ENCODE data around the gene TFF3. TPM values are rescaled to one million over a fixed set of nuclear protein-coding genes. Genes with fewer than 3 reads are reported as not detected.

TFF3 gene
- total RNA-seq, 1 donor = not detected

DNA sequence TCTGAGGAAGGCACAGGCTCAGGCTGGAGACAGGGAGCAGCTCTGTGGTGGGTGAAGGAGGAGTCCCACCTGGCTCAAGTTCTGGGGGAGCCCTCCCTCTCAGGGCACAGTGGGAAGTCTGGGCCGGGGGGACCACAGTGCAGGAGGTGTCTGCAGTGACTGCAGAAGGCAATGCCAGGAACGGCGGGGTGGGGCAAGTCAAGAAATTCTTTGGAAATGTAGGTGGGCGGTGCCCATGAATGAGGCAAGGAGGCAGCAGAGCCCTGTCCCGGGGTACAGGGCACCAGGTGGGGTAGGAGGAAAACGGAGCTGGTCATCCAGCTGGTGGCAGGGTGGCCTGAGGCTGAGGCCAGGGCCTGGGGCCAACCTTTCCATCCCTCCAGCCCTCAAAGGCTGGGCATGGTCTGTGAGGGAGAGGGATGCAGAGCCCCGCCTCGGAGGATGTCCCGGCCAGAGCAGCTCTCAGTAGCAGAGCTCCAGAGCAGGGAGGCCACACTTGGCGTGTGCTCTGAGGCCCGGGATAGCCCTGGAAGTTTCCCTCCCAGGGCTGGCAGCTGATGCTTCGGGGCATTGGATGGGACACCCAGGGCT, 4.7 kb downstream of the TFF3 start:
- TF ChIP-seq, protein P1, sequence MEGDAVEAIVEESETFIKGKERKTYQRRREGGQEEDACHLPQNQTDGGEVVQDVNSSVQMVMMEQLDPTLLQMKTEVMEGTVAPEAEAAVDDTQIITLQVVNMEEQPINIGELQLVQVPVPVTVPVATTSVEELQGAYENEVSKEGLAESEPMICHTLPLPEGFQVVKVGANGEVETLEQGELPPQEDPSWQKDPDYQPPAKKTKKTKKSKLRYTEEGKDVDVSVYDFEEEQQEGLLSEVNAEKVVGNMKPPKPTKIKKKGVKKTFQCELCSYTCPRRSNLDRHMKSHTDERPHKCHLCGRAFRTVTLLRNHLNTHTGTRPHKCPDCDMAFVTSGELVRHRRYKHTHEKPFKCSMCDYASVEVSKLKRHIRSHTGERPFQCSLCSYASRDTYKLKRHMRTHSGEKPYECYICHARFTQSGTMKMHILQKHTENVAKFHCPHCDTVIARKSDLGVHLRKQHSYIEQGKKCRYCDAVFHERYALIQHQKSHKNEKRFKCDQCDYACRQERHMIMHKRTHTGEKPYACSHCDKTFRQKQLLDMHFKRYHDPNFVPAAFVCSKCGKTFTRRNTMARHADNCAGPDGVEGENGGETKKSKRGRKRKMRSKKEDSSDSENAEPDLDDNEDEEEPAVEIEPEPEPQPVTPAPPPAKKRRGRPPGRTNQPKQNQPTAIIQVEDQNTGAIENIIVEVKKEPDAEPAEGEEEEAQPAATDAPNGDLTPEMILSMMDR (IDR thresholded peaks at IDR 0.05; ENCODE audit: insufficient read depth, low read length) = no peak
- no peak for DNase-seq (ENCODE audit: low read depth)
- no peak overlapping the region for H3K4me3 ChIP-seq (ENCODE audit: low read depth, low read length)

DNA sequence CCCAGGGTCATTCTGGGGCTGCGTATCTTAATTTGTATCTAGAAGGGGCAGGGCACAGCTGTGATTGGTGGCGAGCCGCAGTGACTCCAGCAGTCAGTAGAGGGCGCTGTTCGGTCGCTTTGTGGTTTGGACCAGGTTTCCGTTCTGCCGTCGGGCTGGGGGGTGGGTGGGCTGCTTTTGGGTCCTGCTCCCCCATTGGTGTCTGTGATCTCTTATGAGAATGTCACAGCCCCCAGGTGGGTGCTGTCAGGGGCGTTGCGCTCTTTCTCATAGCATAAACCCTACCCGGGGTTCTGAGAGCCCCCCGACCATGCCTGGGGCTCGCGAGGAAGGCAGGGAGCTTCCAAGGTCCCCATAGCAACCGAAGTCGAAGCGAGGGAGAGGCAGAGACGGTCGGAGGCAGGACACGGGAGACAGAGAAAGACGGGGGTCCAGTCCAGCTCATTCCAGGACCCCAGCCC, 5.4 kb downstream of the TFF3 start:
- no peak overlapping the region for H3K4me3 ChIP-seq (ENCODE audit: low read depth, low read length)
- TF ChIP-seq, protein P1 (IDR thresholded peaks at IDR 0.05; ENCODE audit: insufficient read depth, low read length) = peak; percentile 66
- peak; percentile 7 for DNase-seq (ENCODE audit: low read depth)

- DNase-seq (ENCODE audit: low read depth) = no peak
- TF ChIP-seq, protein P1 (IDR thresholded peaks at IDR 0.05; ENCODE audit: insufficient read depth, low read length) = no peak
- no peak overlapping the region for H3K4me3 ChIP-seq (ENCODE audit: low read depth, low read length)
Measured at GRCh38 chr21:42308914-42309752, 6.1 kb downstream of the TFF3 start.

GRCh38 chr21:42308161-42308913, 6.9 kb downstream of the TFF3 start:
- TF ChIP-seq, protein P1 (IDR thresholded peaks at IDR 0.05; ENCODE audit: insufficient read depth, low read length) = no peak
- H3K4me3 ChIP-seq (ENCODE audit: low read depth, low read length) = no peak overlapping the region

DNA sequence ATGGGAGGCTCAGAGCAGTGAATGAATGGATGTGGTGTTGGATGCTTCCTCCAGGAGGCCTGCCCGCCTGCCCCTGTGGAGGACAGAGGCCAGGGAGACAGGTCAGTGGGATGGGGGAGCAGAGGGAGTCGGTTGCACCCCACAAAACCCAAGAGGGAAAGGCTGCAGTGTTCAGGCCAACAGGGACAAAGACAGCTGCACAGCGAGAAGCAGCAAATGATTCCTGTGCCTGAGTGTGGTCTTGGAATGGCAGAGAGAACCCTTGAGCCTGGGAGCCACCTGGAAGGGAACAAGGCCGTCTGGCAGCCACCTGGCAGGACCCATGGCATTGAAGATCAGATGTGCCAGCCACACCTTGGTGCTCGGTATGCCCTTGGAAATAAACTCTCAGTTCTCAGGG, 8.1 kb downstream of the TFF3 start:
- TF ChIP-seq, protein P1 (IDR thresholded peaks at IDR 0.05; ENCODE audit: insufficient read depth, low read length) = no peak
- DNase-seq (ENCODE audit: low read depth) = no peak
- no peak overlapping the region for H3K4me3 ChIP-seq (ENCODE audit: low read depth, low read length)

More at GRCh38 chr21:42308161-42308913, 6.9 kb downstream of the TFF3 start:
- DNase-seq (ENCODE audit: low read depth) = no peak

GRCh38 chr21:42306366-42307035, 8.7 kb downstream of the TFF3 start:
- H3K4me3 ChIP-seq (ENCODE audit: low read depth, low read length) = no peak overlapping the region
- TF ChIP-seq, protein P1 (IDR thresholded peaks at IDR 0.05; ENCODE audit: insufficient read depth, low read length) = no peak
- no peak for DNase-seq (ENCODE audit: low read depth)
